ENCODE data around the gene HBG2. TPM values are rescaled to one million over a fixed set of nuclear protein-coding genes. Genes with fewer than 3 reads are reported as not detected.
A peak's percentile ranks its signal among the peaks of the same experiment; 100 is the strongest.

Gene HBG2
- total and polyA plus RNA-seq, 9 of the 15 experiments (the other 6 are each of a cell fraction or from before 2014, with no cell fraction given): 1,626 to 58,619 (median 10,515) TPM

DNA sequence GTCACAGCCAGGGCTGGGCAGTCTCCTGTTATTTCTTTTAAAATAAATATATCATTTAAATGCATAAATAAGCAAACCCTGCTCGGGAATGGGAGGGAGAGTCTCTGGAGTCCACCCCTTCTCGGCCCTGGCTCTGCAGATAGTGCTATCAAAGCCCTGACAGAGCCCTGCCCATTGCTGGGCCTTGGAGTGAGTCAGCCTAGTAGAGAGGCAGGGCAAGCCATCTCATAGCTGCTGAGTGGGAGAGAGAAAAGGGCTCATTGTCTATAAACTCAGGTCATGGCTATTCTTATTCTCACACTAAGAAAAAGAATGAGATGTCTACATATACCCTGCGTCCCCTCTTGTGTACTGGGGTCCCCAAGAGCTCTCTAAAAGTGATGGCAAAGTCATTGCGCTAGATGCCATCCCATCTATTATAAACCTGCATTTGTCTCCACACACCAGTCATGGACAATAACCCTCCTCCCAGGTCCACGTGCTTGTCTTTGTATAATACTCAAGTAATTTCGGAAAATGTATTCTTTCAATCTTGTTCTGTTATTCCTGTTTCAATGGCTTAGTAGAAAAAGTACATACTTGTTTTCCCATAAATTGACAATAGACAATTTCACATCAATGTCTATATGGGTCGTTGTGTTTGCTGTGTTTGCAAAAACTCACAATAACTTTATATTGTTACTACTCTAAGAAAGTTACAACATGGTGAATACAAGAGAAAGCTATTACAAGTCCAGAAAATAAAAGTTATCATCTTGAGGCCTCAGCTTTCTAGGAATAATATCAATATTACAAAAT lies 33.7 kb upstream of the HBG2 start (continued):
- peak in 1 of 2 experiments; percentile 89; a peak in 2 of 4 replicates for TF ChIP-seq ZMIZ1 (IDR thresholded peaks at IDR 0.05; ENCODE audit: low read depth in 2 of 2, low read length in 2 of 2)
- no peak for TF ChIP-seq HMGN3 (IDR thresholded peaks at IDR 0.05; ENCODE audit: borderline replicate concordance, extremely low read depth, insufficient read length, low read depth, low read length)
- no peak for TF ChIP-seq KAT8 (IDR thresholded peaks at IDR 0.05; ENCODE audit: low read depth)
- peak; percentile 15; the same call in 1 of the 2 replicates for TF ChIP-seq MXI1 (IDR thresholded peaks at IDR 0.05; ENCODE audit: low read depth, low read length)
- no peak for TF ChIP-seq SPI1 (IDR thresholded peaks at IDR 0.05; ENCODE audit: borderline replicate concordance, low read depth, low read length)
- TF ChIP-seq PREB (CRISPR knock-in tag; IDR thresholded peaks at IDR 0.05): no peak
- TF ChIP-seq TAF1 (IDR thresholded peaks at IDR 0.05; ENCODE audit: control insufficient read depth, extremely low read depth, insufficient read depth, low read length, severe bottlenecking): peak; percentile 75
- TF ChIP-seq ZNF79 (CRISPR knock-in tag; IDR thresholded peaks at IDR 0.05; ENCODE audit: low read depth): no peak
- TF ChIP-seq TCFL5 (CRISPR knock-in tag; conservative IDR thresholded peaks at IDR 0.05): no peak
- no peak for TF ChIP-seq BDP1 (IDR thresholded peaks at IDR 0.05; ENCODE audit: insufficient read depth, insufficient read length)
- no peak for TF ChIP-seq ZC3H4 (CRISPR knock-in tag; IDR thresholded peaks at IDR 0.05; ENCODE audit: borderline replicate concordance)
- TF ChIP-seq, protein P1, sequence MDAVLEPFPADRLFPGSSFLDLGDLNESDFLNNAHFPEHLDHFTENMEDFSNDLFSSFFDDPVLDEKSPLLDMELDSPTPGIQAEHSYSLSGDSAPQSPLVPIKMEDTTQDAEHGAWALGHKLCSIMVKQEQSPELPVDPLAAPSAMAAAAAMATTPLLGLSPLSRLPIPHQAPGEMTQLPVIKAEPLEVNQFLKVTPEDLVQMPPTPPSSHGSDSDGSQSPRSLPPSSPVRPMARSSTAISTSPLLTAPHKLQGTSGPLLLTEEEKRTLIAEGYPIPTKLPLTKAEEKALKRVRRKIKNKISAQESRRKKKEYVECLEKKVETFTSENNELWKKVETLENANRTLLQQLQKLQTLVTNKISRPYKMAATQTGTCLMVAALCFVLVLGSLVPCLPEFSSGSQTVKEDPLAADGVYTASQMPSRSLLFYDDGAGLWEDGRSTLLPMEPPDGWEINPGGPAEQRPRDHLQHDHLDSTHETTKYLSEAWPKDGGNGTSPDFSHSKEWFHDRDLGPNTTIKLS (IDR thresholded peaks at IDR 0.05; ENCODE audit: borderline replicate concordance, low read depth): no peak
- TF ChIP-seq BHLHE40 (IDR thresholded peaks at IDR 0.05; ENCODE audit: low read length): no peak
- no peak for TF ChIP-seq HNRNPH1 (optimal IDR thresholded peaks at IDR 0.05; ENCODE audit: low read depth, low read length)
- TF ChIP-seq POLR2H (tag; IDR thresholded peaks at IDR 0.05; ENCODE audit: low read depth): no peak
- TF ChIP-seq ZNF589 (CRISPR knock-in tag; IDR thresholded peaks at IDR 0.05; ENCODE audit: low read depth): peak; percentile 77
- no peak for TF ChIP-seq HMG20B (CRISPR knock-in tag; IDR thresholded peaks at IDR 0.05)
- TF ChIP-seq CBX2 (IDR thresholded peaks at IDR 0.05; ENCODE audit: insufficient read depth, low read length, poor library complexity, severe bottlenecking): no peak
- no peak for TF ChIP-seq PHF21A (IDR thresholded peaks at IDR 0.05; ENCODE audit: borderline replicate concordance, low read depth)
